HCT116 (cell line): Measurements from ENCODE around the gene MAP2K2. TPM values are rescaled to one million over a fixed set of nuclear protein-coding genes. Genes with fewer than 3 reads are reported as not detected.
A peak's percentile ranks its signal among the peaks of the same experiment; 100 is the strongest.

ENCODE experiments used
- ATAC-seq: fragments of 200-7000 bp; cut with Tn5 transposase; 2 replicates; pipeline ENCODE4 v1.9.1; 2020; ENCODE audit warnings: mild to moderate bottlenecking, moderate library complexity
- BruUV-seq: library from RNA; stranded (reverse); fragments of 400-500 nt; replicated peaks from 2 replicates; lab custom pipeline; 2021; lab: Mats Ljungman, UMichigan
- CTCF ChIA-PET: fragments of 300-600 bp; sonication (Branson Sonifier 250); formaldehyde crosslinking; loops from one replicate; lab custom pipeline; 2021; ENCODE audit warnings: antibody characterized with exemption; lab: Charles Lee
- POLR2A ChIA-PET: fragments of 300-600, 350-600 bp; sonication (Branson Sonifier 250); formaldehyde crosslinking; loops from one replicate; lab custom pipeline; 2021; ENCODE audit warnings: antibody characterized with exemption; lab: Charles Lee
- RAD21 ChIA-PET, 2 experiments: fragments of 300-600 bp; sonication (Branson Sonifier 250); formaldehyde crosslinking; loops; one replicate each; lab custom pipeline; 2023; ENCODE audit warnings: low total read pairs in 2 of 2; ENCODE audit not compliant: uncharacterized antibody in 2 of 2, unreplicated experiment in 2 of 2, low non-redundant PET in 1 of 2; lab: Charles Lee
- DNase-seq: peaks from one replicate; pipeline ENCODE4 v3.0.0-alpha.2; 2010; ENCODE audit warnings: low read depth, low spot score
- H2AFZ ChIP-seq: fragments of 200-600 bp; shearing (Covaris generic), sonication (generic); 2 replicates; pipeline ENCODE4 v1.6.1; 2017; ENCODE audit warnings: low read depth, mixed run types, mixed read lengths, antibody characterized with exemption, low read length; ENCODE audit not compliant: poor library complexity, severe bottlenecking
- H3K27ac ChIP-seq: 2 replicates; pipeline ENCODE4 v1.5.1; 2012; ENCODE audit warnings: low read depth, low read length
- H3K27me3 ChIP-seq: fragments of 200-600 bp; sonication (generic); 2 replicates; pipeline ENCODE4 v1.6.1; 2016; ENCODE audit warnings: mixed run types, low read length, mixed read lengths; ENCODE audit not compliant: insufficient read depth
- H3K36me3 ChIP-seq, 2 experiments: fragments of 200-500 bp in 1 of 2; fragments of 200-600 bp in 1 of 2; sonication (Bioruptor generic) in 1 of 2; sonication (generic) in 1 of 2; 2 replicates each; pipeline versions ENCODE4 v1.5.1 to v1.6.1; 2014 to 2016; ENCODE audit warnings: low read length in 2 of 2, inconsistent platforms in 1 of 2, mixed read lengths in 1 of 2, mixed run types in 1 of 2; ENCODE audit not compliant: insufficient read depth in 2 of 2, control insufficient read depth in 1 of 2
- H3K4me1 ChIP-seq, 2 experiments: fragments of 200-600 bp in 1 of 2; sonication (generic) in 1 of 2; 2 replicates each; pipeline versions ENCODE4 v1.5.1 to v1.6.1; 2012 to 2017; ENCODE audit warnings: low read length in 2 of 2, inconsistent platforms in 1 of 2, mild to moderate bottlenecking in 1 of 2, mixed read lengths in 1 of 2, mixed run types in 1 of 2, moderate library complexity in 1 of 2; ENCODE audit not compliant: insufficient read depth in 2 of 2, control insufficient read depth in 1 of 2
- H3K4me2 ChIP-seq: fragments of 200-600 bp; sonication (generic); 2 replicates; pipeline ENCODE4 v1.6.1; 2017; ENCODE audit warnings: mixed run types, low read length, mixed read lengths
- H3K4me3 ChIP-seq, 2 experiments: fragments of 200-600 bp in 1 of 2; sonication (generic) in 1 of 2; replicated peaks in 1 of 2; 2 replicates each; pipeline ENCODE4 v1.5.1; 2011 to 2016; ENCODE audit warnings: low read length in 2 of 2, control low read depth in 1 of 2, low read depth in 1 of 2, mild to moderate bottlenecking in 1 of 2, mixed read lengths in 1 of 2, mixed run types in 1 of 2
- H3K79me2 ChIP-seq: fragments of 200-600 bp; sonication (generic); 2 replicates; pipeline ENCODE4 v1.6.1; 2017; ENCODE audit warnings: mild to moderate bottlenecking, mixed run types, low read length, moderate library complexity, mixed read lengths; ENCODE audit not compliant: insufficient read depth
- H3K9ac ChIP-seq: fragments of 200-600 bp; sonication (generic); 2 replicates; pipeline ENCODE4 v1.6.1; 2016; ENCODE audit warnings: low read length, mixed read lengths
- H3K9me2 ChIP-seq: fragments of 200-600 bp; sonication (generic), shearing (Covaris generic); 2 replicates; pipeline ENCODE4 v1.6.1; 2017; ENCODE audit warnings: mixed run types, mild to moderate bottlenecking, moderate library complexity; ENCODE audit not compliant: insufficient read depth
- H3K9me3 ChIP-seq, 2 experiments: fragments of 200-500 bp in 1 of 2; fragments of 200-600 bp in 1 of 2; sonication (Bioruptor generic) in 1 of 2; sonication (generic) in 1 of 2; 2 replicates each; pipeline ENCODE4 v1.6.1; 2014 to 2017; ENCODE audit warnings: low read length in 2 of 2, mixed read lengths in 2 of 2, inconsistent platforms in 1 of 2, low read depth in 1 of 2, mild to moderate bottlenecking in 1 of 2, mixed run types in 1 of 2, moderate library complexity in 1 of 2; ENCODE audit not compliant: control insufficient read depth in 1 of 2, insufficient read depth in 1 of 2
- H4K20me1 ChIP-seq: fragments of 200-600 bp; sonication (generic), shearing (Covaris generic); 2 replicates; pipeline ENCODE4 v1.6.1; 2017; ENCODE audit warnings: mixed run types, mild to moderate bottlenecking, moderate library complexity; ENCODE audit not compliant: insufficient read depth
- ATF3 ChIP-seq: IDR thresholded peaks from 2 replicates; pipeline ENCODE4 v1.6.1; 2012
- CTCF ChIP-seq, 3 experiments: fragments of 200-600 bp in 1 of 3; sonication (generic) in 1 of 3; IDR thresholded peaks in 2 of 3; conservative IDR thresholded peaks in 1 of 3; 2 replicates each; pipeline ENCODE4 v1.5.1; 2012 to 2017; ENCODE audit warnings: low read depth in 2 of 3, low read length in 2 of 3, antibody characterized with exemption in 1 of 3, borderline replicate concordance in 1 of 3, control low read depth in 1 of 3, mild to moderate bottlenecking in 1 of 3, mixed read lengths in 1 of 3, mixed run types in 1 of 3, moderate library complexity in 1 of 3; ENCODE audit not compliant: insufficient read depth in 1 of 3
- ELF1 ChIP-seq: IDR thresholded peaks from 2 replicates; pipeline ENCODE4 v1.6.1; 2012; ENCODE audit warnings: low read depth, borderline replicate concordance
- EZH2phosphoT487 ChIP-seq: fragments of 200-600 bp; IDR thresholded peaks from 2 replicates; pipeline ENCODE4 v1.6.1; 2018; ENCODE audit warnings: antibody characterized with exemption, borderline replicate concordance
- RAD21 ChIP-seq: IDR thresholded peaks from 2 replicates; pipeline ENCODE4 v1.6.1; 2012; ENCODE audit warnings: low read depth, mild to moderate bottlenecking
- REST ChIP-seq: IDR thresholded peaks from 2 replicates; pipeline ENCODE4 v1.6.1; 2012; ENCODE audit warnings: low read depth
- SIN3A ChIP-seq: IDR thresholded peaks from 2 replicates; pipeline ENCODE4 v1.6.1; 2012; ENCODE audit warnings: low read depth
- ZNF274 ChIP-seq: fragments of 200-500 bp; sonication (Bioruptor generic); IDR thresholded peaks from 2 replicates; pipeline ENCODE4 v1.6.1; 2014; ENCODE audit warnings: mild to moderate bottlenecking, low read depth, low read length, inconsistent platforms
- intact Hi-C: fragments of 100-400 bp; cut with micrococcal nuclease; formaldehyde crosslinking; loops from 2 replicates; pipeline ENCODE4 v1.10.0; 2022
- total RNA-seq: library from RNA; stranded (reverse); gene quantifications from one replicate; pipeline ENCODE4 v1.2.1, GENCODE V29; 2021; ENCODE audit not compliant: unreplicated experiment

Gene MAP2K2
- total RNA-seq, 1 experiment from 2014 or later, result 186 TPM

- TF ChIP-seq REST (no peak), ATF3 (no peak), CTCF (IDR thresholded peaks at IDR 0.05 in 2 of 3, conservative IDR thresholded peaks at IDR 0.05 in 1 of 3; ENCODE audit: borderline replicate concordance in 1 of 3, insufficient read depth in 1 of 3, low read depth in 2 of 3, low read length in 2 of 3) (no peak), SIN3A (no peak)
Measured at GRCh38 chr19:4103080-4103433, 20.9 kb downstream of the MAP2K2 start (continued).

- Histone ChIP-seq H3K36me3 (peaks cover 10 to 18% of the 10 kb centered on the region in 2 experiments), H3K9ac (no peak overlapping the region), H3K9me3 (no peaks in the 10 kb centered on the region), H4K20me1 (no peaks in the 10 kb centered on the region), H3K9me2 (no peaks in the 10 kb centered on the region), H3K27ac (no peak overlapping the region; the same call in 1 of the 2 replicates), H3K4me2 (no peak overlapping the region), H3K4me3 (no peak overlapping the region), H3K79me2 (no peaks in the 10 kb centered on the region), H2AFZ (no peak overlapping the region), H3K4me1 (peaks cover 0 to 26% of the 10 kb centered on the region in 2 experiments; a peak in 3 of 4 replicates), H3K27me3 (no peaks in the 10 kb centered on the region)
- intact Hi-C loops, result no loop called here
- no peak for TF ChIP-seq EZH2phosphoT487
- TF ChIP-seq REST, result no peak
- no peak for TF ChIP-seq ZNF274
- no peak for TF ChIP-seq ATF3
- 0 out of 2 replicates have a peak, but pooled peaks have one; percentile 13 for TF ChIP-seq RAD21
- TF ChIP-seq ELF1, result no peak
- TF ChIP-seq SIN3A, result no peak
- ChIA-PET RAD21 (no interaction called here), POLR2A (no interaction called here), CTCF (no interaction called here)
- no peak; the same call in none of the 2 replicates for ATAC-seq
- BruUV-seq, result no TSS peak
- no peak for DNase-seq
Measured at GRCh38 chr19:4102339-4103079, 21.4 kb downstream of the MAP2K2 start.
